Lower leg skin (tissue), 4 donors: ENCODE results near the gene HMGCS2. TPM values are rescaled to one million over a fixed set of nuclear protein-coding genes. Genes with fewer than 3 reads are reported as not detected.

Experiments used
- DNase-seq, 2 donors: peaks; one replicate each; pipeline ENCODE4 v3.0.0-alpha.2; 2019; ENCODE audit warnings: low spot score in 2 of 2
- H3K4me3 ChIP-seq: fragments of 200-600 bp; sonication (generic); 2 replicates; pipeline ENCODE4 v1.5.1; 2017; ENCODE audit warnings: mild to moderate bottlenecking, low read depth; ENCODE audit not compliant: poor library complexity, severe bottlenecking
- CTCF ChIP-seq, 3 donors: fragments of 450-650 bp; IDR thresholded peaks; one replicate each; pipeline ENCODE4 v1.5.1; 2016; ENCODE audit warnings: antibody characterized with exemption in 3 of 3, mild to moderate bottlenecking in 3 of 3, moderate library complexity in 2 of 3
- POLR2A ChIP-seq, 2 donors: fragments of 450-650 bp; IDR thresholded peaks; one replicate each; pipeline ENCODE4 v1.6.1; 2016 to 2017; ENCODE audit warnings: antibody characterized with exemption in 2 of 2, mild to moderate bottlenecking in 1 of 2, moderate library complexity in 1 of 2
- WGBS, 2 donors: methylation state at CpG; one replicate each; pipeline ENCODE4 v1.1.5; 2018; 5-methylcytosine and 5-hydroxymethylcytosine counted together
- intact Hi-C: fragments of 100-400 bp; cut with DNase I; formaldehyde crosslinking; loops from one replicate; pipeline ENCODE4 v1.15.0; 2023; ENCODE audit warnings: low total_unique reads
- total RNA-seq, 4 donors: library from RNA; depleted of rRNA; stranded (reverse); fragments of >200 nt; gene quantifications; one replicate each; pipeline ENCODE4 v1.1.0, GENCODE V29; 2016

HMGCS2 gene
- total RNA-seq, 4 donors from 2014 or later: 23.9 to 400 (median 93.4) TPM

- 83 to 91% methylated on average over 6 of the region's 6 CpGs for WGBS, 2 donors
- no peak overlapping the region for H3K4me3 ChIP-seq
- intact Hi-C loops: no loop called here
- no peak for DNase-seq
- TF ChIP-seq CTCF (IDR thresholded peaks at IDR 0.05) (no peak), POLR2A (IDR thresholded peaks at IDR 0.05) (no peak)
Observed at GRCh38 chr1:119764220-119764619, 4.5 kb downstream of the HMGCS2 start.

- WGBS, 2 donors: 73 to 76% methylated on average over 1 of the region's 1 CpG
- H3K4me3 ChIP-seq: no peak overlapping the region
- no peak for DNase-seq
- no peak for TF ChIP-seq CTCF (IDR thresholded peaks at IDR 0.05)
- no peak for TF ChIP-seq POLR2A (IDR thresholded peaks at IDR 0.05)
- intact Hi-C loops: no loop called here
Observed at GRCh38 chr1:119762953-119763352, 5.8 kb downstream of the HMGCS2 start.

GRCh38 chr1:119762409-119762808 is 6.3 kb downstream of the HMGCS2 start:
- TF ChIP-seq POLR2A (IDR thresholded peaks at IDR 0.05): no peak
- no peak for TF ChIP-seq CTCF (IDR thresholded peaks at IDR 0.05)
- no peak for DNase-seq
- intact Hi-C loops: no loop called here
- 89 to 91% methylated on average over 1 of the region's 1 CpG for WGBS, 2 donors
- no peak overlapping the region for H3K4me3 ChIP-seq

GRCh38 chr1:119758584-119758983 is 10.1 kb downstream of the HMGCS2 start:
- no peak for DNase-seq
- WGBS, 2 donors: 62 to 67% methylated on average over 3 of the region's 3 CpGs
- intact Hi-C loops: no loop called here
- no peak for TF ChIP-seq POLR2A (IDR thresholded peaks at IDR 0.05)
- no peak for TF ChIP-seq CTCF (IDR thresholded peaks at IDR 0.05)
- no peak overlapping the region for H3K4me3 ChIP-seq

GRCh38 chr1:119752592-119752991 is 16.1 kb downstream of the HMGCS2 start:
- DNase-seq: no peak
- TF ChIP-seq CTCF (IDR thresholded peaks at IDR 0.05) (no peak), POLR2A (IDR thresholded peaks at IDR 0.05) (no peak)
- intact Hi-C loops: no loop called here
- H3K4me3 ChIP-seq: no peak overlapping the region
- WGBS, 2 donors: 64 to 70% methylated on average over 4 of the region's 4 CpGs

GRCh38 chr1:119748040-119748439 is 20.7 kb downstream of the HMGCS2 start:
- H3K4me3 ChIP-seq: no peak overlapping the region
- 67 to 71% methylated on average over 4 of the region's 4 CpGs for WGBS, 2 donors
- TF ChIP-seq CTCF (IDR thresholded peaks at IDR 0.05) (no peak), POLR2A (IDR thresholded peaks at IDR 0.05) (no peak)
- DNase-seq: no peak
- intact Hi-C loops: loop anchor here (10.0 kb wide), 1 partner anchor 197 kb away; no protein-coding TSS in a partner anchor
